ENCODE results near the gene SIX2. TPM values are rescaled to one million over a fixed set of nuclear protein-coding genes. Genes with fewer than 3 reads are reported as not detected.
"Not testable (repeated sequence)": the region's sequence is repeated elsewhere in the genome, so short reads cannot be mapped to it uniquely, and the experiment has no call there.

The SIX2 gene
- not detected for total RNA-seq

- H3K9me3 Mint-ChIP-seq = no peaks in the 10 kb centered on the region
- peaks cover 18% of the 10 kb centered on the region for H3K4me1 Mint-ChIP-seq
- no peak within 1 kb of the TSS for H3K27ac Mint-ChIP-seq
- no peaks in the 10 kb centered on the region for H3K36me3 Mint-ChIP-seq (ENCODE audit: low read depth)
- peaks cover 78% of the 10 kb centered on the region for H3K27me3 Mint-ChIP-seq
- POLR2A ChIA-PET = no interaction called here
- H3K4me3 Mint-ChIP-seq = peak within 1 kb of the TSS; percentile 57
- CTCF ChIA-PET = interaction anchor here (1.0 to 1.3 kb wide), 2 partner anchors 11 to 54 kb away, joined by 4 to 5 read pairs; no protein-coding TSS in a partner anchor
- DNase-seq = no peak
Observed at GRCh38 chr2:45009303-45009927, at the start of gene SIX2. Gene SIX2 (minus strand): TSS chr2:45009452. CDS start chr2:45009110, 342 bp downstream.

- Mint-ChIP-seq H3K27me3 (no peaks in the 10 kb centered on the region), H3K36me3 (ENCODE audit: low read depth) (no peaks in the 10 kb centered on the region), H3K27ac (no peak overlapping the region), H3K4me3 (no peak overlapping the region), H3K9me3 (no peaks in the 10 kb centered on the region), H3K4me1 (no peaks in the 10 kb centered on the region)
- CTCF ChIA-PET = no interaction called here
- POLR2A ChIA-PET = no interaction called here
- no peak for DNase-seq
Observed at GRCh38 chr2:45055162-45055605, 45.9 kb upstream of the SIX2 start.

- no peaks in the 10 kb centered on the region for H3K9me3 Mint-ChIP-seq
- H3K27me3 Mint-ChIP-seq = no peaks in the 10 kb centered on the region
- no peaks in the 10 kb centered on the region for H3K4me1 Mint-ChIP-seq
- ChIA-PET CTCF (no interaction called here), POLR2A (no interaction called here)
- H3K4me3 Mint-ChIP-seq = no peak overlapping the region
- no peak overlapping the region for H3K27ac Mint-ChIP-seq
- no peaks in the 10 kb centered on the region for H3K36me3 Mint-ChIP-seq (ENCODE audit: low read depth)
- DNase-seq = no peak
Observed at GRCh38 chr2:45053966-45054365, 44.7 kb upstream of the SIX2 start.

- H3K27me3 Mint-ChIP-seq = no peaks in the 10 kb centered on the region
- no peak overlapping the region for H3K27ac Mint-ChIP-seq
- H3K36me3 Mint-ChIP-seq (ENCODE audit: low read depth) = no peaks in the 10 kb centered on the region
- ChIA-PET POLR2A (no interaction called here), CTCF (no interaction called here)
- no peaks in the 10 kb centered on the region for H3K9me3 Mint-ChIP-seq
- H3K4me3 Mint-ChIP-seq = no peak overlapping the region
- H3K4me1 Mint-ChIP-seq = no peaks in the 10 kb centered on the region
- DNase-seq = no peak
Observed at GRCh38 chr2:45052388-45052928, 43.2 kb upstream of the SIX2 start.

- Mint-ChIP-seq H3K9me3 (no peaks in the 10 kb centered on the region), H3K27me3 (peaks cover 3% of the 10 kb centered on the region), H3K4me3 (no peak overlapping the region), H3K36me3 (ENCODE audit: low read depth) (no peaks in the 10 kb centered on the region), H3K27ac (no peak overlapping the region), H3K4me1 (no peaks in the 10 kb centered on the region)
- ChIA-PET CTCF (no interaction called here), POLR2A (no interaction called here)
- no peak for DNase-seq
Observed at GRCh38 chr2:45049569-45050336, 40.5 kb upstream of the SIX2 start.

- ChIA-PET CTCF (no interaction called here), POLR2A (no interaction called here)
- Mint-ChIP-seq H3K4me1 (no peaks in the 10 kb centered on the region), H3K27me3 (peaks cover 16% of the 10 kb centered on the region), H3K4me3 (no peak overlapping the region), H3K27ac (no peak overlapping the region), H3K9me3 (no peaks in the 10 kb centered on the region), H3K36me3 (ENCODE audit: low read depth) (no peaks in the 10 kb centered on the region)
- no peak for DNase-seq
Observed at GRCh38 chr2:45047301-45047700, 38.0 kb upstream of the SIX2 start.

GRCh38 chr2:45046786-45047185 is 37.5 kb upstream of the SIX2 start:
- Mint-ChIP-seq H3K27me3 (peaks cover 17% of the 10 kb centered on the region), H3K36me3 (ENCODE audit: low read depth) (no peaks in the 10 kb centered on the region), H3K4me3 (no peak overlapping the region), H3K4me1 (no peaks in the 10 kb centered on the region), H3K9me3 (no peaks in the 10 kb centered on the region), H3K27ac (no peak overlapping the region)
- POLR2A ChIA-PET = no interaction called here
- DNase-seq = no peak
- CTCF ChIA-PET = no interaction called here

GRCh38 chr2:45045706-45046105 is 36.5 kb upstream of the SIX2 start:
- DNase-seq = no peak
- Mint-ChIP-seq H3K4me3 (no peak overlapping the region), H3K4me1 (no peaks in the 10 kb centered on the region), H3K36me3 (ENCODE audit: low read depth) (no peaks in the 10 kb centered on the region), H3K27ac (no peak overlapping the region), H3K27me3 (peaks cover 17% of the 10 kb centered on the region), H3K9me3 (no peaks in the 10 kb centered on the region)
- ChIA-PET CTCF (interaction anchor here (0.7 kb wide), 1 partner anchor 267 kb away, joined by 5 read pairs; no protein-coding TSS in a partner anchor), POLR2A (no interaction called here)

GRCh38 chr2:45044916-45045315 is 35.7 kb upstream of the SIX2 start:
- no peak for DNase-seq
- CTCF ChIA-PET = no interaction called here
- H3K27me3 Mint-ChIP-seq = peaks cover 17% of the 10 kb centered on the region
- H3K4me1 Mint-ChIP-seq = no peaks in the 10 kb centered on the region
- H3K36me3 Mint-ChIP-seq (ENCODE audit: low read depth) = no peaks in the 10 kb centered on the region
- no peak overlapping the region for H3K27ac Mint-ChIP-seq
- POLR2A ChIA-PET = no interaction called here
- no peaks in the 10 kb centered on the region for H3K9me3 Mint-ChIP-seq
- H3K4me3 Mint-ChIP-seq = no peak overlapping the region

- Mint-ChIP-seq H3K4me1 (no peaks in the 10 kb centered on the region), H3K36me3 (ENCODE audit: low read depth) (no peaks in the 10 kb centered on the region), H3K9me3 (no peaks in the 10 kb centered on the region), H3K4me3 (no peak overlapping the region), H3K27me3 (peaks cover 17% of the 10 kb centered on the region), H3K27ac (no peak overlapping the region)
- POLR2A ChIA-PET = no interaction called here
- CTCF ChIA-PET = no interaction called here
- no peak for DNase-seq
Observed at GRCh38 chr2:45043174-45043573, 33.9 kb upstream of the SIX2 start.

- Mint-ChIP-seq H3K36me3 (ENCODE audit: low read depth) (no peaks in the 10 kb centered on the region), H3K4me3 (no peak overlapping the region), H3K4me1 (no peaks in the 10 kb centered on the region), H3K27ac (no peak overlapping the region), H3K9me3 (no peaks in the 10 kb centered on the region), H3K27me3 (peaks cover 17% of the 10 kb centered on the region)
- DNase-seq = no peak
- ChIA-PET POLR2A (no interaction called here), CTCF (no interaction called here)
Observed at GRCh38 chr2:45042401-45042800, 33.1 kb upstream of the SIX2 start.

- ChIA-PET CTCF (no interaction called here), POLR2A (no interaction called here)
- Mint-ChIP-seq H3K27me3 (peaks cover 17% of the 10 kb centered on the region), H3K4me1 (no peaks in the 10 kb centered on the region), H3K4me3 (no peak overlapping the region), H3K27ac (no peak overlapping the region), H3K36me3 (ENCODE audit: low read depth) (no peaks in the 10 kb centered on the region), H3K9me3 (no peaks in the 10 kb centered on the region)
- no peak for DNase-seq
Observed at GRCh38 chr2:45040786-45041185, 31.5 kb upstream of the SIX2 start.

- peaks cover 15% of the 10 kb centered on the region for H3K27me3 Mint-ChIP-seq
- H3K4me3 Mint-ChIP-seq; H3K4me1 Mint-ChIP-seq; CTCF ChIA-PET; POLR2A ChIA-PET; H3K9me3 Mint-ChIP-seq; H3K36me3 Mint-ChIP-seq (ENCODE audit: low read depth); DNase-seq; H3K27ac Mint-ChIP-seq: not testable (repeated sequence)
Observed at GRCh38 chr2:45039804-45040203, 30.6 kb upstream of the SIX2 start.

- H3K27me3 Mint-ChIP-seq; H3K4me3 Mint-ChIP-seq; CTCF ChIA-PET; POLR2A ChIA-PET; H3K9me3 Mint-ChIP-seq; H3K27ac Mint-ChIP-seq; H3K36me3 Mint-ChIP-seq (ENCODE audit: low read depth); DNase-seq; H3K4me1 Mint-ChIP-seq: not testable (repeated sequence)
Observed at GRCh38 chr2:45038861-45039260, 29.6 kb upstream of the SIX2 start.
